Adrenal gland (tissue), 12 donors: ENCODE measurements around the gene MRPL2. TPM values are rescaled to one million over a fixed set of nuclear protein-coding genes. Genes with fewer than 3 reads are reported as not detected.

Experiments
- DNase-seq, 7 donors: peaks; one replicate each; pipeline ENCODE4 v3.0.0-alpha.2; 2019 to 2020
- H3K27ac ChIP-seq, 5 donors: fragments of 200-600 bp; sonication (generic) in 4 of 5; 1 replicate in 3 of 5; 2 replicates in 2 of 5; pipeline versions ENCODE4 v1.5.1 to v1.8.0; 2016 to 2020; ENCODE audit warnings: mild to moderate bottlenecking in 1 of 5
- H3K27me3 ChIP-seq: fragments of 200-600 bp; 2 replicates; pipeline ENCODE4 v1.8.0; 2021
- H3K36me3 ChIP-seq, 2 donors: fragments of 200-600 bp; replicated peaks in 1 of 2; 1 replicate in 1 of 2; 2 replicates in 1 of 2; pipeline versions ENCODE4 v1.5.1 to v1.8.0; 2018 to 2022
- H3K4me1 ChIP-seq, 2 donors: fragments of 200-600 bp; replicated peaks in 1 of 2; 1 replicate in 1 of 2; 2 replicates in 1 of 2; pipeline versions ENCODE4 v1.5.1 to v1.8.0; 2018 to 2021
- H3K4me3 ChIP-seq, 4 donors: fragments of 200-600 bp; sonication (generic) in 3 of 4; one replicate each; pipeline ENCODE4 v1.5.1; 2016 to 2018
- H3K9me3 ChIP-seq, 3 donors: fragments of 200-600 bp; sonication (generic) in 1 of 3; replicated peaks in 1 of 3; 1 replicate in 2 of 3; 2 replicates in 1 of 3; pipeline versions ENCODE4 v1.5.1 to v1.8.0; 2016 to 2021
- CTCF ChIP-seq, 6 experiments: fragments of 450-650 bp in 4 of 6; fragments of 200-600 bp in 2 of 6; sonication (generic) in 1 of 6; IDR thresholded peaks; 1 replicate in 5 of 6; 2 replicates in 1 of 6; pipeline versions ENCODE4 v1.5.1 to v1.8.0; 2016 to 2021; ENCODE audit warnings: antibody characterized with exemption in 6 of 6, mild to moderate bottlenecking in 2 of 6, moderate library complexity in 1 of 6
- POLR2A ChIP-seq, 2 donors: fragments of 450-650 bp; IDR thresholded peaks; one replicate each; pipeline ENCODE4 v1.6.1; 2017; ENCODE audit warnings: antibody characterized with exemption in 2 of 2, mild to moderate bottlenecking in 2 of 2, moderate library complexity in 1 of 2
- WGBS, 4 donors: extraction: QIAGEN DNeasy Blood & Tissue Kit in 2 of 4; methylation state at CpG; one replicate each; pipeline versions ENCODE4 v1.1.5 to v1.1.7; 2013 to 2017; 5-methylcytosine and 5-hydroxymethylcytosine counted together
- intact Hi-C, 2 donors: fragments of 100-400 bp; cut with DNase I; formaldehyde crosslinking; loops; one replicate each; pipeline versions ENCODE4 v1.14.1 to v1.15.0; 2022 to 2023
- polyA plus RNA-seq, 3 donors: library from polyadenylated mRNA; stranded (reverse); fragments of 200-250 nt in 2 of 3; fragments of 350-450 nt in 1 of 3; fragmentation: Illumina TruSeq in 1 of 3; extraction: RNeasy Lipid Tissue Mini Kit (QIAGEN cat#74804) in 1 of 3; gene quantifications; one replicate each; pipeline ENCODE4 v1.2.3, GENCODE V29; 2013 to 2014
- total RNA-seq, 9 donors: library from RNA; depleted of rRNA in 4 of 9; stranded (reverse); fragments of >200 nt in 4 of 9; fragments of 120-200 nt in 1 of 9; fragmentation: NEBNext Ultra II Directional in 1 of 9; extraction: Animal tissue kit (Norgen Biotek cat#: 25700) in 1 of 9; gene quantifications; one replicate each; pipeline versions ENCODE4 v1.1.0 to v1.2.4, GENCODE V29; 2013 to 2023
- donor health status: healthy with polysubstance abuse.
- donor health status: Bipolar disorder and iron deficiency.
- donor health status: DM: yes; HTN: yes; CAD: no.
- donor health status: DM: no; HTN: no; CAD: no.
- donor health status: DM: no; HTN: no; CAD: no.
- donor health status: DM: yes; HTN: yes; CAD: no.

MRPL2 gene
- total and polyA plus RNA-seq, 12 donors: 16.7 to 143 (median 75.1) TPM

- 11 to 18% (median 11%) methylated on average over 17 to 22 of the region's 22 CpGs for WGBS, 4 donors
- Histone ChIP-seq H3K9me3 (no peaks in the 10 kb centered on the region), H3K27ac (peak overlapping the region; percentile 34 to 89 (median 87)), H3K27me3 (no peaks in the 10 kb centered on the region), H3K4me3 (peak overlapping the region; percentile 29 to 86 (median 66)), H3K36me3 (peaks cover 0 to 48% of the 10 kb centered on the region in 2 donors), H3K4me1 (peaks cover 10 to 12% of the 10 kb centered on the region in 2 donors)
- intact Hi-C loops: no loop called here
- peak in 3 of 7 donors; percentile 29 to 44 (median 31) for DNase-seq
- TF ChIP-seq CTCF (IDR thresholded peaks at IDR 0.05) (no peak), POLR2A (IDR thresholded peaks at IDR 0.05) (no peak)
Measured at GRCh38 chr6:43052842-43053544, 6.2 kb downstream of the MRPL2 start.

- peak overlapping the region in 3 of 5 donors; percentile 61 to 89 (median 87) for H3K27ac ChIP-seq
- peaks cover 0 to 47% of the 10 kb centered on the region in 2 donors for H3K36me3 ChIP-seq
- DNase-seq: no peak
- no peaks in the 10 kb centered on the region for H3K9me3 ChIP-seq
- intact Hi-C loops: no loop called here
- WGBS, 4 donors: 84 to 95% (median 91%) methylated on average over 13 to 19 of the region's 19 CpGs
- H3K27me3 ChIP-seq: no peaks in the 10 kb centered on the region
- TF ChIP-seq POLR2A (IDR thresholded peaks at IDR 0.05) (peak in 1 of 2 donors; percentile 7), CTCF (IDR thresholded peaks at IDR 0.05) (no peak)
- H3K4me1 ChIP-seq: peaks cover 10 to 12% of the 10 kb centered on the region in 2 donors
- H3K4me3 ChIP-seq: peak overlapping the region in 1 of 4 donors; percentile 64
Measured at GRCh38 chr6:43052225-43052841, 6.9 kb downstream of the MRPL2 start.

GRCh38 chr6:43050981-43051380 is 8.3 kb downstream of the MRPL2 start:
- intact Hi-C loops: no loop called here
- H3K9me3 ChIP-seq: no peaks in the 10 kb centered on the region
- H3K27ac ChIP-seq: no peak overlapping the region
- H3K4me1 ChIP-seq: peaks cover 10 to 12% of the 10 kb centered on the region in 2 donors
- TF ChIP-seq POLR2A (IDR thresholded peaks at IDR 0.05) (no peak), CTCF (IDR thresholded peaks at IDR 0.05) (no peak)
- no peaks in the 10 kb centered on the region for H3K27me3 ChIP-seq
- no peak for DNase-seq
- peaks cover 0 to 48% of the 10 kb centered on the region in 2 donors for H3K36me3 ChIP-seq
- H3K4me3 ChIP-seq: no peak overlapping the region
- 91 to 96% (median 94%) methylated on average over 13 to 17 of the region's 17 CpGs for WGBS, 4 donors

GRCh38 chr6:43047998-43048397 is 11.2 kb downstream of the MRPL2 start:
- H3K36me3 ChIP-seq: peaks cover 0 to 65% of the 10 kb centered on the region in 2 donors
- no peak overlapping the region for H3K27ac ChIP-seq
- WGBS, 4 donors: 81 to 100% (median 86%) methylated on average over 1 to 7 of the region's 7 CpGs
- intact Hi-C loops: no loop called here
- no peak for TF ChIP-seq POLR2A (IDR thresholded peaks at IDR 0.05)
- no peak for TF ChIP-seq CTCF (IDR thresholded peaks at IDR 0.05)
- H3K4me3 ChIP-seq: no peak overlapping the region
- peaks cover 5 to 10% of the 10 kb centered on the region in 2 donors for H3K4me1 ChIP-seq
- H3K9me3 ChIP-seq: no peaks in the 10 kb centered on the region
- no peaks in the 10 kb centered on the region for H3K27me3 ChIP-seq
- DNase-seq: no peak
